HFFc6 (cell line): ENCODE results near the gene STPG1. TPM values are rescaled to one million over a fixed set of nuclear protein-coding genes. Genes with fewer than 3 reads are reported as not detected.

Experiments
- DNase-seq: peaks from one replicate; pipeline ENCODE4 v3.0.0-alpha.2; 2018
- H3K27ac Mint-ChIP-seq: 2 replicates; pipeline ENCODE4 v1.8.0; 2020; ENCODE audit warnings: mild to moderate bottlenecking, mixed read lengths
- H3K27me3 Mint-ChIP-seq: 2 replicates; pipeline ENCODE4 v1.8.0; 2021; ENCODE audit warnings: mild to moderate bottlenecking, moderate library complexity, mixed read lengths; ENCODE audit not compliant: insufficient read depth
- H3K36me3 Mint-ChIP-seq: 2 replicates; pipeline ENCODE4 v1.8.0; 2021; ENCODE audit warnings: low read depth, mixed read lengths
- H3K4me1 Mint-ChIP-seq: 2 replicates; pipeline ENCODE4 v1.8.0; 2020; ENCODE audit warnings: low read depth, mixed read lengths
- H3K4me3 Mint-ChIP-seq: 2 replicates; pipeline ENCODE4 v1.8.0; 2020; ENCODE audit warnings: mild to moderate bottlenecking, moderate library complexity, mixed read lengths
- H3K9me3 Mint-ChIP-seq: 2 replicates; pipeline ENCODE4 v1.8.0; 2020; ENCODE audit warnings: mild to moderate bottlenecking, mixed read lengths
- total RNA-seq, 6 experiments: library from RNA; stranded (reverse); fragmentation: NEBNext Ultra II Directional; extraction: Animal tissue kit (Norgen Biotek cat#: 25700); gene quantifications; 2 replicates in 1 of 6; 3 replicates in 5 of 6; pipeline ENCODE4 v1.2.3, GENCODE V29; 2021
- TF ChIP-seq, protein P1 (sequence below): fragments of 200-600 bp; sonication (generic); IDR thresholded peaks from 2 replicates; pipeline ENCODE4 v1.5.0; 2021; ENCODE audit warnings: antibody characterized with exemption, mild to moderate bottlenecking

The STPG1 gene
- total RNA-seq, 6 experiments from 2014 or later = 8.8 to 13.0 (median 11.0) TPM

- TF ChIP-seq, protein P1, sequence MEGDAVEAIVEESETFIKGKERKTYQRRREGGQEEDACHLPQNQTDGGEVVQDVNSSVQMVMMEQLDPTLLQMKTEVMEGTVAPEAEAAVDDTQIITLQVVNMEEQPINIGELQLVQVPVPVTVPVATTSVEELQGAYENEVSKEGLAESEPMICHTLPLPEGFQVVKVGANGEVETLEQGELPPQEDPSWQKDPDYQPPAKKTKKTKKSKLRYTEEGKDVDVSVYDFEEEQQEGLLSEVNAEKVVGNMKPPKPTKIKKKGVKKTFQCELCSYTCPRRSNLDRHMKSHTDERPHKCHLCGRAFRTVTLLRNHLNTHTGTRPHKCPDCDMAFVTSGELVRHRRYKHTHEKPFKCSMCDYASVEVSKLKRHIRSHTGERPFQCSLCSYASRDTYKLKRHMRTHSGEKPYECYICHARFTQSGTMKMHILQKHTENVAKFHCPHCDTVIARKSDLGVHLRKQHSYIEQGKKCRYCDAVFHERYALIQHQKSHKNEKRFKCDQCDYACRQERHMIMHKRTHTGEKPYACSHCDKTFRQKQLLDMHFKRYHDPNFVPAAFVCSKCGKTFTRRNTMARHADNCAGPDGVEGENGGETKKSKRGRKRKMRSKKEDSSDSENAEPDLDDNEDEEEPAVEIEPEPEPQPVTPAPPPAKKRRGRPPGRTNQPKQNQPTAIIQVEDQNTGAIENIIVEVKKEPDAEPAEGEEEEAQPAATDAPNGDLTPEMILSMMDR = no peak
- H3K4me3 Mint-ChIP-seq = no peak overlapping the region
- no peak overlapping the region for H3K27ac Mint-ChIP-seq
- no peaks in the 10 kb centered on the region for H3K9me3 Mint-ChIP-seq
- H3K36me3 Mint-ChIP-seq = no peaks in the 10 kb centered on the region
- peaks cover 28% of the 10 kb centered on the region for H3K4me1 Mint-ChIP-seq
- H3K27me3 Mint-ChIP-seq = peaks cover 11% of the 10 kb centered on the region
- no peak for DNase-seq
Measured at GRCh38 chr1:24347159-24347934, 66.2 kb downstream of the STPG1 start.

- Mint-ChIP-seq H3K4me3 (no peak overlapping the region), H3K27me3 (peaks cover 11% of the 10 kb centered on the region), H3K36me3 (no peaks in the 10 kb centered on the region), H3K9me3 (no peaks in the 10 kb centered on the region), H3K4me1 (peaks cover 11% of the 10 kb centered on the region), H3K27ac (no peak overlapping the region)
- TF ChIP-seq, protein P1 = no peak
- DNase-seq = no peak
Measured at GRCh38 chr1:24345334-24345733, 68.2 kb downstream of the STPG1 start.

GRCh38 chr1:24344090-24344742 lies 69.4 kb downstream of the STPG1 start:
- DNase-seq = no peak
- Mint-ChIP-seq H3K36me3 (no peaks in the 10 kb centered on the region), H3K4me1 (no peaks in the 10 kb centered on the region; the same call in 1 of the 2 replicates), H3K27ac (no peak overlapping the region), H3K27me3 (peaks cover 11% of the 10 kb centered on the region), H3K9me3 (no peaks in the 10 kb centered on the region), H3K4me3 (no peak overlapping the region)
- TF ChIP-seq, protein P1 = no peak

DNA sequence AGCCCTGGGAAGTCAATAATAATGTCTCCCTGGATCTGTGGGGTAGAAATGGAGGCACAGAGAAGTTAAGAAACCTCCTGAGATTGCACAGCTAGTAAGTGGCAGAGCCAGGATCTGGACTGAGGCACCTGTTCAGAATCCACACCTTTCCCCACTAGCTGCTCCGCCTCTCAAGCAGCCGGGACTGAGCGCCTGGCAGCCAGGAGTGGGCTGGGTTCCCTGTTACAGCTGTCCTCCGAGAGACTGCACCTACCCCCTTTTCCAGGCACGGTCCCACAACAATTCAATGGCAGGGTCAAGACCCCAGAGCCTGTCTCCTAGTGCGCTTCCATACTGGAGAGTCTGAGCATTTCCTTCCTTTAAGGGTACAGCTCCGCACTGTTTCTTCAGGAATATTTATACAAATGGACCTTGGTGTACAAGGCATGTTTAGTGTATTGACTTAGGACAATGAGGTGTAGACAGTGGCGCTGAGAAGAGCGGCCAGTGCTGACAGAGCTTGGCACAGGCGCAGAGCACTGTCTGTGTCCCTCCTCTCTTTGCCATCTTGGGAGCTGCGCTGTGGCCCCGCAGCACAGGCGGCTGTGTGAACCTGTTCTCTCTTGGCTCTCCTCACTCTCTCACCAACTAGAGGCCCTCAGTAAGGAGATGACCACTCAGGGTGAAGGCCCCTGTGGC lies 70.0 kb downstream of the STPG1 start:
- H3K36me3 Mint-ChIP-seq = no peaks in the 10 kb centered on the region
- DNase-seq = no peak
- no peak overlapping the region for H3K27ac Mint-ChIP-seq
- peaks cover 12% of the 10 kb centered on the region for H3K27me3 Mint-ChIP-seq
- TF ChIP-seq, protein P1 = no peak
- no peaks in the 10 kb centered on the region for H3K4me1 Mint-ChIP-seq
- no peaks in the 10 kb centered on the region for H3K9me3 Mint-ChIP-seq
- H3K4me3 Mint-ChIP-seq = no peak overlapping the region

- H3K9me3 Mint-ChIP-seq = no peaks in the 10 kb centered on the region
- H3K4me3 Mint-ChIP-seq = no peak overlapping the region
- TF ChIP-seq, protein P1 = no peak
- no peaks in the 10 kb centered on the region for H3K36me3 Mint-ChIP-seq
- no peak for DNase-seq
- no peaks in the 10 kb centered on the region for H3K4me1 Mint-ChIP-seq
- peaks cover 24% of the 10 kb centered on the region for H3K27me3 Mint-ChIP-seq
- no peak overlapping the region for H3K27ac Mint-ChIP-seq
Measured at GRCh38 chr1:24341260-24341659, 72.3 kb downstream of the STPG1 start.
